Panc1 (cell line): Measurements from ENCODE around the gene LPP. TPM values are rescaled to one million over a fixed set of nuclear protein-coding genes. Genes with fewer than 3 reads are reported as not detected.
A peak's percentile ranks its signal among the peaks of the same experiment; 100 is the strongest.

Experiments
- ATAC-seq: fragments of 200-7000 bp; cut with Tn5 transposase; 2 replicates; pipeline ENCODE4 v1.9.1; 2020; ENCODE audit warnings: mild to moderate bottlenecking, moderate library complexity
- BruUV-seq: library from RNA; stranded (reverse); fragments of 400-500 nt; replicated peaks from 2 replicates; lab custom pipeline; 2021; lab: Mats Ljungman, UMichigan
- CTCF ChIA-PET: fragments of 300-600 bp; sonication (Branson Sonifier 250); formaldehyde crosslinking; loops from one replicate; lab custom pipeline; 2022; ENCODE audit warnings: antibody characterized with exemption; lab: Charles Lee
- POLR2A ChIA-PET: fragments of 300-600 bp; sonication (Branson Sonifier 250); formaldehyde crosslinking; loops from one replicate; lab custom pipeline; 2022; ENCODE audit warnings: antibody characterized with exemption; lab: Charles Lee
- DNase-seq: peaks from one replicate; pipeline ENCODE4 v3.0.0-alpha.2; 2010; ENCODE audit warnings: low read depth, low spot score
- H3K27ac ChIP-seq: 2 replicates; pipeline ENCODE4 v1.5.1; 2011; ENCODE audit warnings: mild to moderate bottlenecking, low read length, inconsistent platforms
- H3K27me3 ChIP-seq: fragments of 200-500 bp; sonication (Bioruptor generic); 2 replicates; pipeline ENCODE4 v1.6.0; 2014; ENCODE audit warnings: low read length, inconsistent platforms; ENCODE audit not compliant: control insufficient read depth, insufficient read depth
- H3K36me3 ChIP-seq: fragments of 200-500 bp; sonication (Bioruptor generic); 2 replicates; pipeline ENCODE4 v1.5.1; 2014; ENCODE audit warnings: inconsistent platforms, mild to moderate bottlenecking, low read length, moderate library complexity; ENCODE audit not compliant: control insufficient read depth, insufficient read depth
- H3K4me1 ChIP-seq: 2 replicates; pipeline ENCODE4 v1.5.1; 2011; ENCODE audit warnings: inconsistent platforms, mild to moderate bottlenecking, low read length, moderate library complexity; ENCODE audit not compliant: control insufficient read depth, insufficient read depth
- H3K4me3 ChIP-seq, 2 experiments: 2 replicates each; pipeline ENCODE4 v1.5.1; 2011 to 2012; ENCODE audit warnings: low read depth in 2 of 2, low read length in 2 of 2, mild to moderate bottlenecking in 2 of 2, inconsistent platforms in 1 of 2, moderate library complexity in 1 of 2
- H3K9me3 ChIP-seq: fragments of 200-500 bp; sonication (Bioruptor generic); 2 replicates; pipeline ENCODE4 v1.5.1; 2014; ENCODE audit warnings: low read depth, mild to moderate bottlenecking, inconsistent platforms, low read length, moderate library complexity; ENCODE audit not compliant: control insufficient read depth, insufficient read depth
- CTCF ChIP-seq: fragments of 450-650 bp; IDR thresholded peaks from 2 replicates; pipeline ENCODE4 v1.5.1; 2017; ENCODE audit warnings: mild to moderate bottlenecking
- POLR2AphosphoS5 ChIP-seq: IDR thresholded peaks from 2 replicates; pipeline ENCODE4 v1.6.1; 2012; ENCODE audit warnings: mild to moderate bottlenecking, low read depth, low read length, moderate library complexity
- SIN3A ChIP-seq: IDR thresholded peaks from 2 replicates; pipeline ENCODE4 v1.6.1; 2012; ENCODE audit warnings: low read depth, mild to moderate bottlenecking, low read length, moderate library complexity, borderline replicate concordance; ENCODE audit not compliant: insufficient read depth
- TCF7L2 ChIP-seq: IDR thresholded peaks from 2 replicates; pipeline ENCODE4 v1.6.1; 2011; ENCODE audit warnings: mild to moderate bottlenecking, low read depth, low read length, inconsistent platforms
- in situ Hi-C: cut with HindIII; loops from 2 replicates; pipeline ENCODE4 v1.10.0; 2016; ENCODE audit warnings: low sequenced_read_pairs, low pct_unique_long_range_greater_than_20kb
- intact Hi-C: fragments of 100-400 bp; cut with micrococcal nuclease; formaldehyde crosslinking; loops from one replicate; pipeline ENCODE4 v1.10.0; 2022; ENCODE audit not compliant: unreplicated experiment
- total RNA-seq: library from RNA; stranded (reverse); gene quantifications from one replicate; pipeline ENCODE4 v1.2.1, GENCODE V29; 2021; ENCODE audit not compliant: unreplicated experiment
- TF ChIP-seq, protein P1 (sequence below), 2 experiments: IDR thresholded peaks; 2 replicates each; pipeline ENCODE4 v1.6.1; 2011 to 2012; ENCODE audit warnings: low read depth in 2 of 2, control low read depth in 1 of 2, low read length in 1 of 2, mild to moderate bottlenecking in 1 of 2, moderate library complexity in 1 of 2; ENCODE audit not compliant: insufficient read depth in 1 of 2

The LPP gene
- total RNA-seq, 1 experiment from 2014 or later = 90.0 TPM

GRCh38 chr3:188877381-188877780, 723.4 kb downstream of the LPP start:
- ATAC-seq = no peak
- in situ Hi-C loops (no loop called here), intact Hi-C loops (no loop called here)
- TF ChIP-seq CTCF = no peak
- no peak overlapping the region for H3K27ac ChIP-seq
- no peak for DNase-seq
- peaks cover 6% of the 10 kb centered on the region; the same call in 1 of the 2 replicates for H3K4me1 ChIP-seq
- no peak overlapping the region for H3K4me3 ChIP-seq
- BruUV-seq = TSS peak; percentile 32
- no peaks in the 10 kb centered on the region for H3K27me3 ChIP-seq
- ChIA-PET CTCF (no interaction called here), POLR2A (no interaction called here)
- 0 out of 2 replicates have a peak, but pooled peaks cover 5% of the 10 kb centered on the region for H3K36me3 ChIP-seq
- no peaks in the 10 kb centered on the region for H3K9me3 ChIP-seq

DNA sequence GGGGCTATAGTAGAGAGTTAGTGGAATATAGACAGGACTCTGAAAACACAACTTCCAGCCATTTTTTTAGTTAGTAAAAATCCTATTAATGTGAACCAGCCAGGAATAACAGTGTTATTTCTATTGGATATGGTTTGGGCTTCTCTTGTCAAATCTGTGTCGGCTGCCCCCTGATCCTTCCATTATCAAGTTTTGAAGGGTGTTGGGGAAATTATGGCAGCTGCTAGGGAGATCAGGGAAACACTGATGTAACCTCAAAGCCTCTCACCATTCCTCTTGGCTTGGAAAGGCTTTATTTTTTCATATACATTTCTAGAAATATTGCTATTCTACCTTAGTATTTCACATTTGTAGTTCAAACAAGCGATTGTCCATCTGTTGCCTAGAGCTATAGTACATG, 724.1 kb downstream of the LPP start:
- 0 out of 2 replicates have a peak, but pooled peaks cover 5% of the 10 kb centered on the region for H3K36me3 ChIP-seq
- no peak overlapping the region for H3K4me3 ChIP-seq
- H3K27me3 ChIP-seq = no peaks in the 10 kb centered on the region
- in situ Hi-C loops = no loop called here
- H3K4me1 ChIP-seq = peaks cover 6% of the 10 kb centered on the region; the same call in 1 of the 2 replicates
- DNase-seq (no peak), ATAC-seq (no peak)
- ChIA-PET CTCF (no interaction called here), POLR2A (no interaction called here)
- no peaks in the 10 kb centered on the region for H3K9me3 ChIP-seq
- H3K27ac ChIP-seq = no peak overlapping the region
- no TSS peak for BruUV-seq
- intact Hi-C loops = no loop called here
- TF ChIP-seq CTCF (no peak), POLR2AphosphoS5 (no peak), TCF7L2 (no peak), SIN3A (no peak)
- TF ChIP-seq, protein P1, sequence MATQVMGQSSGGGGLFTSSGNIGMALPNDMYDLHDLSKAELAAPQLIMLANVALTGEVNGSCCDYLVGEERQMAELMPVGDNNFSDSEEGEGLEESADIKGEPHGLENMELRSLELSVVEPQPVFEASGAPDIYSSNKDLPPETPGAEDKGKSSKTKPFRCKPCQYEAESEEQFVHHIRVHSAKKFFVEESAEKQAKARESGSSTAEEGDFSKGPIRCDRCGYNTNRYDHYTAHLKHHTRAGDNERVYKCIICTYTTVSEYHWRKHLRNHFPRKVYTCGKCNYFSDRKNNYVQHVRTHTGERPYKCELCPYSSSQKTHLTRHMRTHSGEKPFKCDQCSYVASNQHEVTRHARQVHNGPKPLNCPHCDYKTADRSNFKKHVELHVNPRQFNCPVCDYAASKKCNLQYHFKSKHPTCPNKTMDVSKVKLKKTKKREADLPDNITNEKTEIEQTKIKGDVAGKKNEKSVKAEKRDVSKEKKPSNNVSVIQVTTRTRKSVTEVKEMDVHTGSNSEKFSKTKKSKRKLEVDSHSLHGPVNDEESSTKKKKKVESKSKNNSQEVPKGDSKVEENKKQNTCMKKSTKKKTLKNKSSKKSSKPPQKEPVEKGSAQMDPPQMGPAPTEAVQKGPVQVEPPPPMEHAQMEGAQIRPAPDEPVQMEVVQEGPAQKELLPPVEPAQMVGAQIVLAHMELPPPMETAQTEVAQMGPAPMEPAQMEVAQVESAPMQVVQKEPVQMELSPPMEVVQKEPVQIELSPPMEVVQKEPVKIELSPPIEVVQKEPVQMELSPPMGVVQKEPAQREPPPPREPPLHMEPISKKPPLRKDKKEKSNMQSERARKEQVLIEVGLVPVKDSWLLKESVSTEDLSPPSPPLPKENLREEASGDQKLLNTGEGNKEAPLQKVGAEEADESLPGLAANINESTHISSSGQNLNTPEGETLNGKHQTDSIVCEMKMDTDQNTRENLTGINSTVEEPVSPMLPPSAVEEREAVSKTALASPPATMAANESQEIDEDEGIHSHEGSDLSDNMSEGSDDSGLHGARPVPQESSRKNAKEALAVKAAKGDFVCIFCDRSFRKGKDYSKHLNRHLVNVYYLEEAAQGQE (IDR thresholded peaks at IDR 0.05; ENCODE audit: insufficient read depth in 1 of 2, low read depth in 2 of 2, low read length in 1 of 2) = no peak
